ENCODE data around the gene WHRN. TPM values are rescaled to one million over a fixed set of nuclear protein-coding genes. Genes with fewer than 3 reads are reported as not detected.

The WHRN gene
- total RNA-seq, 1 experiment from 2014 or later = 9.4 TPM

DNA sequence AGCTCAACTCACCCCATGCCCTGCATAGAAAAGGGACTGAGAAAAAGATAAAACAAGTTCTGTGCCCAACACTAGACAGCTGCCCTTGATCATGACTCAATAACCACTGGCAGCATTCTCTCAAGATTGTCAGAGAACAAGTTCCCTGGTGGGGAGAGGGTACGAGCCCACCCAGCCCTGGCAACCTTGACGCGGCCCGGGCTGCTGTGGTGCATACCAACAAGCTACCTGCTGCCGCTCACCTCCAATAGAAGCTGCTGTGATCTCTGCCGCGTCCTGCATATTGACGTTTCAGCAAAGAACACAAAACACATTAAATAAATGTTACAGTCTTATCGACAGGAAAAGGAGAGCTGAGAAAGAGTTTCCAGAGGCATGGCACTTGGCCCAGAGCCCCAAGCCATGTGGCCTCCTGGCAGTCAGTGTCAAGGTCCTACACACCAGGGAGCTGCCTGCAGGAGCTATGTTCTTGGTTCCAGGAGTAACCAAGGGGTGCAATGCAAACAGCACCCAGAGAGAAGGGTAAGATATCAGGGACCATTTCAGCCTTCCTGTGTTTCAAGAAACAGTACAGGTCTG is 28.3 kb downstream of the WHRN start:
- H3K27me3 Mint-ChIP-seq (ENCODE audit: insufficient read depth, unreplicated experiment) = no peaks in the 10 kb centered on the region
- intact Hi-C loops (cut with micrococcal nuclease) = no loop called here
- H3K9me3 Mint-ChIP-seq (ENCODE audit: unreplicated experiment) = no peaks in the 10 kb centered on the region
- no TSS peak for BruUV-seq (replicated peaks)
- no peak overlapping the region for H3K27ac Mint-ChIP-seq (ENCODE audit: low read depth, unreplicated experiment)
- no peaks in the 10 kb centered on the region for H3K36me3 Mint-ChIP-seq (ENCODE audit: insufficient read depth, unreplicated experiment)
- no peak overlapping the region for H3K4me3 Mint-ChIP-seq (ENCODE audit: unreplicated experiment)
- ChIA-PET POLR2A (no interaction called here), CTCF (interaction anchor here (2.3 to 3.3 kb wide), 2 partner anchors 10 to 42 kb away, joined by 10 to 12 read pairs; no protein-coding TSS in a partner anchor)
- H3K4me1 Mint-ChIP-seq (ENCODE audit: insufficient read depth, unreplicated experiment) = peaks cover 11% of the 10 kb centered on the region
- TF ChIP-seq, protein P1, sequence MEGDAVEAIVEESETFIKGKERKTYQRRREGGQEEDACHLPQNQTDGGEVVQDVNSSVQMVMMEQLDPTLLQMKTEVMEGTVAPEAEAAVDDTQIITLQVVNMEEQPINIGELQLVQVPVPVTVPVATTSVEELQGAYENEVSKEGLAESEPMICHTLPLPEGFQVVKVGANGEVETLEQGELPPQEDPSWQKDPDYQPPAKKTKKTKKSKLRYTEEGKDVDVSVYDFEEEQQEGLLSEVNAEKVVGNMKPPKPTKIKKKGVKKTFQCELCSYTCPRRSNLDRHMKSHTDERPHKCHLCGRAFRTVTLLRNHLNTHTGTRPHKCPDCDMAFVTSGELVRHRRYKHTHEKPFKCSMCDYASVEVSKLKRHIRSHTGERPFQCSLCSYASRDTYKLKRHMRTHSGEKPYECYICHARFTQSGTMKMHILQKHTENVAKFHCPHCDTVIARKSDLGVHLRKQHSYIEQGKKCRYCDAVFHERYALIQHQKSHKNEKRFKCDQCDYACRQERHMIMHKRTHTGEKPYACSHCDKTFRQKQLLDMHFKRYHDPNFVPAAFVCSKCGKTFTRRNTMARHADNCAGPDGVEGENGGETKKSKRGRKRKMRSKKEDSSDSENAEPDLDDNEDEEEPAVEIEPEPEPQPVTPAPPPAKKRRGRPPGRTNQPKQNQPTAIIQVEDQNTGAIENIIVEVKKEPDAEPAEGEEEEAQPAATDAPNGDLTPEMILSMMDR (IDR thresholded peaks at IDR 0.05; ENCODE audit: unreplicated experiment) = no peak
- DNase-seq (ENCODE audit: unreplicated experiment) = no peak

DNA sequence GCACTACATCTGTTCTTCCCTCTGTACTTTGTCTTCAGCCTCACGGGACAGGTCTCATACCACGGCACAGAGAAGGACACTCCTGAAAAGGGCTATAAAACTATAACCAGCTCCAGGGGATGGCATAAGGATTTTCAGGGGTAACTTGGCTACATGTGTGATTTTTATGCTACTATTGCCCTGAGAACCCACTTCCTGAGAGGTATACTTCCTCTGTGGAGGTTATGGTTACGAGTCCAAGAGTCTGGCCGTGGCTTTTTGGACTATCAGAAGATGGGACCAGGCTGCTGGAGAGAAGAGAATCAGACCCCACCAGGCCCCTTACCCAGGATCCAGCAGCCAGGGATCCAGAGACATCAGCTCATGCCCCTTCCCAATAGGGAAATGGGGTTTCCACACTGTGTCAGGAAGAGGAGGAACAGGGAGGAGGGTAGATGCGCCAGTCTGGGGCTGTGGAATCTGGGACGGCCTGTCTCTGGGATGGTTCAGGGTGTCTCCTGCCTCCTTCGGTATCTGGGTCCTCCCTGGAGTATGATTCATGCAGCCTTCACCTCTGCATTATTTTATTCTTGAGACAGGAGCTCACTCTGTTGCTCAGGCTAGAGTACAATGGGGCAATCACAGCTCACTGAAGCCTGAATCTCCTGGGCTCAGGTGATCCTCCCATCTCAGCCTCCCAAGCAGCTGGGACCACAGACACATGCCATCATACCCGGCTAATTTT is 29.7 kb downstream of the WHRN start:
- intact Hi-C loops (cut with micrococcal nuclease) = no loop called here
- Mint-ChIP-seq H3K4me3 (ENCODE audit: unreplicated experiment) (no peak overlapping the region), H3K27ac (ENCODE audit: low read depth, unreplicated experiment) (no peak overlapping the region), H3K27me3 (ENCODE audit: insufficient read depth, unreplicated experiment) (no peaks in the 10 kb centered on the region), H3K36me3 (ENCODE audit: insufficient read depth, unreplicated experiment) (no peaks in the 10 kb centered on the region), H3K9me3 (ENCODE audit: unreplicated experiment) (no peaks in the 10 kb centered on the region), H3K4me1 (ENCODE audit: insufficient read depth, unreplicated experiment) (peaks cover 11% of the 10 kb centered on the region)
- POLR2A ChIA-PET = interaction anchor here (1.1 kb wide), 1 partner anchor 8 kb away, joined by 3 read pairs; no protein-coding TSS in a partner anchor
- CTCF ChIA-PET = interaction anchor here (1.2 to 3.3 kb wide), 3 partner anchors 11 to 70 kb away, joined by 4 to 12 read pairs (median 10); no protein-coding TSS in a partner anchor
- no TSS peak for BruUV-seq (replicated peaks)
- TF ChIP-seq, protein P1 (IDR thresholded peaks at IDR 0.05; ENCODE audit: unreplicated experiment) = no peak
- no peak for DNase-seq (ENCODE audit: unreplicated experiment)

DNA sequence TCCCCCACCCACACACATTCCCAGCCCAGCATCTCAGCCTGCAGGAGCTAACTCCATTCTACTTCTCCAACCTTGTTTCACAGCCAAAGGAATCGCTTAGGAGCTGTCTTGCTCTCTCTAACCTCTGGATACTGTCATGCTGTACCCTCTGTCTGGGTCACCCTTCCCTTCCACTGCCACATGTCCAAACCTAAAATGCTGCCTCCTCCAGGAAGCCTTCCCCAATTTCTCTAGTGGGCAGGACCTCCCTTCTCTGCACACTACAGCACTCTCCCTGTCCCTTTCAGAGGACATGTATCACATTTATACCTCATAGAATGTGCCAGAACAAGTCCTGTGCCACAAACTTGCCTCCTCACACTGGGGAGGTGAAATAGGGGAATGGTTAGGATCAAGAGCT is 30.8 kb downstream of the WHRN start:
- Mint-ChIP-seq H3K27me3 (ENCODE audit: insufficient read depth, unreplicated experiment) (no peaks in the 10 kb centered on the region), H3K4me1 (ENCODE audit: insufficient read depth, unreplicated experiment) (peaks cover 11% of the 10 kb centered on the region), H3K9me3 (ENCODE audit: unreplicated experiment) (no peaks in the 10 kb centered on the region), H3K27ac (ENCODE audit: low read depth, unreplicated experiment) (no peak overlapping the region), H3K4me3 (ENCODE audit: unreplicated experiment) (no peak overlapping the region), H3K36me3 (ENCODE audit: insufficient read depth, unreplicated experiment) (no peaks in the 10 kb centered on the region)
- no TSS peak for BruUV-seq (replicated peaks)
- intact Hi-C loops (cut with micrococcal nuclease) = no loop called here
- TF ChIP-seq, protein P1 (IDR thresholded peaks at IDR 0.05; ENCODE audit: unreplicated experiment) = no peak
- DNase-seq (ENCODE audit: unreplicated experiment) = no peak
- ChIA-PET CTCF (interaction anchor here (0.7 to 3.3 kb wide), 4 partner anchors 13 to 179 kb away, joined by 3 to 12 read pairs (median 6); no protein-coding TSS in a partner anchor), POLR2A (interaction anchor here (0.6 to 1.3 kb wide), 3 partner anchors 9 to 1691 kb away, joined by 3 to 6 read pairs (median 3); no protein-coding TSS in a partner anchor)

DNA sequence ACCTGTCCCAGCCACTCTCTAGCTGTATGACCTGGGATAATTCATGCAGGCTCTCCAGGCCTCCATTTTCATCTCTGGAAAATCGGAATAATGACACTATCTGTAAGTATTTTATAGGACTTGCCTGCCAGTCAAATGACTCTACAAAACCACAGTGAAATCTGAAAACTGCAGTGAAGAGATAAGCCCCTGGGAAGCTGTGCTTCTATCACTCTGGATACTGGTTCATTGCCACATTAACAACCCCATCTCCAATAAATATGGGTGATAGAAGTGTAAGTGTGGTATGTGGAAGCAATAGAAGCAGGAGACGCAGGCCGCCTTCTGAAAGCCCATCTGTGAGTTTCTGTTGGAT is 31.8 kb downstream of the WHRN start:
- no TSS peak for BruUV-seq (replicated peaks)
- intact Hi-C loops (cut with micrococcal nuclease) = no loop called here
- POLR2A ChIA-PET = interaction anchor here (0.6 to 1.3 kb wide), 2 partner anchors 29 to 1692 kb away, joined by 3 to 5 read pairs; no protein-coding TSS in a partner anchor
- H3K9me3 Mint-ChIP-seq (ENCODE audit: unreplicated experiment) = no peaks in the 10 kb centered on the region
- H3K27me3 Mint-ChIP-seq (ENCODE audit: insufficient read depth, unreplicated experiment) = no peaks in the 10 kb centered on the region
- H3K36me3 Mint-ChIP-seq (ENCODE audit: insufficient read depth, unreplicated experiment) = no peaks in the 10 kb centered on the region
- TF ChIP-seq, protein P1 (IDR thresholded peaks at IDR 0.05; ENCODE audit: unreplicated experiment) = no peak
- H3K27ac Mint-ChIP-seq (ENCODE audit: low read depth, unreplicated experiment) = no peak overlapping the region
- H3K4me1 Mint-ChIP-seq (ENCODE audit: insufficient read depth, unreplicated experiment) = peaks cover 11% of the 10 kb centered on the region
- H3K4me3 Mint-ChIP-seq (ENCODE audit: unreplicated experiment) = no peak overlapping the region
- no peak for DNase-seq (ENCODE audit: unreplicated experiment)
- CTCF ChIA-PET = interaction anchor here (0.6 to 1.6 kb wide), 4 partner anchors 12 to 180 kb away, joined by 3 to 7 read pairs (median 5); no protein-coding TSS in a partner anchor

Data from MCF 10A (cell line).